ENCODE measurements around the gene BAIAP3.

GRCh38 chr16:1335211-1335971 lies 1.9 kb downstream of the BAIAP3 start:
- TF ChIP-seq POLR2AphosphoS5 (IDR thresholded peaks at IDR 0.05) (no peak), POLR2A (IDR thresholded peaks at IDR 0.05; ENCODE audit: low read depth) (no peak), EP300 (IDR thresholded peaks at IDR 0.05) (no peak)
- TF ChIP-seq, protein P1, sequence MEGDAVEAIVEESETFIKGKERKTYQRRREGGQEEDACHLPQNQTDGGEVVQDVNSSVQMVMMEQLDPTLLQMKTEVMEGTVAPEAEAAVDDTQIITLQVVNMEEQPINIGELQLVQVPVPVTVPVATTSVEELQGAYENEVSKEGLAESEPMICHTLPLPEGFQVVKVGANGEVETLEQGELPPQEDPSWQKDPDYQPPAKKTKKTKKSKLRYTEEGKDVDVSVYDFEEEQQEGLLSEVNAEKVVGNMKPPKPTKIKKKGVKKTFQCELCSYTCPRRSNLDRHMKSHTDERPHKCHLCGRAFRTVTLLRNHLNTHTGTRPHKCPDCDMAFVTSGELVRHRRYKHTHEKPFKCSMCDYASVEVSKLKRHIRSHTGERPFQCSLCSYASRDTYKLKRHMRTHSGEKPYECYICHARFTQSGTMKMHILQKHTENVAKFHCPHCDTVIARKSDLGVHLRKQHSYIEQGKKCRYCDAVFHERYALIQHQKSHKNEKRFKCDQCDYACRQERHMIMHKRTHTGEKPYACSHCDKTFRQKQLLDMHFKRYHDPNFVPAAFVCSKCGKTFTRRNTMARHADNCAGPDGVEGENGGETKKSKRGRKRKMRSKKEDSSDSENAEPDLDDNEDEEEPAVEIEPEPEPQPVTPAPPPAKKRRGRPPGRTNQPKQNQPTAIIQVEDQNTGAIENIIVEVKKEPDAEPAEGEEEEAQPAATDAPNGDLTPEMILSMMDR (IDR thresholded peaks at IDR 0.05), result no peak

Measured in esophagus muscularis mucosa (tissue), 4 donors.